Neutrophil (primary cell): ENCODE data around the gene SLCO2B1.
"Not testable (repeated sequence)": the region's sequence is repeated elsewhere in the genome, so short reads cannot be mapped to it uniquely, and the experiment has no call there.

Source experiments
- H3K27ac ChIP-seq: fragments of 200-600 bp; sonication (generic); 2 replicates; pipeline ENCODE4 v1.5.1; 2016; ENCODE audit warnings: mild to moderate bottlenecking, moderate library complexity
- H3K27me3 ChIP-seq: fragments of 200-600 bp; sonication (generic); 2 replicates; pipeline ENCODE4 v1.6.0; 2016; ENCODE audit warnings: mild to moderate bottlenecking
- H3K36me3 ChIP-seq: fragments of 200-600 bp; sonication (generic); 2 replicates; pipeline ENCODE4 v1.5.1; 2017
- H3K4me1 ChIP-seq, 2 experiments: fragments of 200-600 bp in 1 of 2; sonication (generic) in 1 of 2; 1 replicate in 1 of 2; 2 replicates in 1 of 2; pipeline versions ENCODE4 v1.5.1 to v1.6.1; 2013 to 2016; ENCODE audit warnings: low read depth in 1 of 2, low read length in 1 of 2, mild to moderate bottlenecking in 1 of 2, moderate library complexity in 1 of 2; ENCODE audit not compliant: control insufficient read depth in 1 of 2, insufficient read depth in 1 of 2
- H3K4me3 ChIP-seq, 2 experiments: fragments of 200-600 bp in 1 of 2; sonication (generic) in 1 of 2; 1 replicate in 1 of 2; 2 replicates in 1 of 2; pipeline ENCODE4 v1.5.1; 2013 to 2016; ENCODE audit warnings: low read depth in 1 of 2, low read length in 1 of 2, mild to moderate bottlenecking in 1 of 2, moderate library complexity in 1 of 2
- H3K9me3 ChIP-seq: fragments of 200-600 bp; sonication (generic); 2 replicates; pipeline ENCODE4 v1.5.1; 2016
- CTCF ChIP-seq: fragments of 200-600 bp; sonication (generic); IDR thresholded peaks from 2 replicates; pipeline ENCODE4 v1.5.1; 2016; ENCODE audit warnings: antibody characterized with exemption

SLCO2B1 gene

DNA sequence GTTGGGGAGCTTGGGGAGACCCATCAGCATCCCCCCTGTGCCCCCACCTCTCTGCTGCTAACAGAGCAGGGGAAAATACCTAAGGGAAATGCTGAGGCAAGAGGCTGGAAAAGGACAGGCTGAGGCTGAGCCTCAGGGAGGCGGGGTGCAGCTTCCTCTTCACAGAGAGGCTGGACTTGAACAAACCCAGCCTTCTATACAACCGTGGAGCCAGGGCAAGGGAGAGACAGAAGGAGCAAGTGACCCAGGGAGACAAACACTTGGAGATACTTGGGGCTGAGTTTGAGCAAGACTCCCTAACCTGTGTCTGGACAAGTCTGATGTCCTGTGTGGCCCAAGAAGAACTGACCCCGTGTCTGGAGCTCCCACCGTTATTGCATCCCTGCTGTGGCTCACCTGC, at the start of gene SLCO2B1:
TSS of gene SLCO2B1 (plus strand) at position 229 of the 400 bp plus-strand sequence. CDS start 275 bp downstream, outside the sequence.
- Histone ChIP-seq H3K9me3 (no peaks in the 10 kb centered on the region), H3K4me1 (no peaks in the 10 kb centered on the region), H3K4me3 (no peak within 1 kb of the TSS), H3K36me3 (no peaks in the 10 kb centered on the region), H3K27ac (no peak within 1 kb of the TSS), H3K27me3 (peaks cover 28% of the 10 kb centered on the region)
- TF ChIP-seq CTCF = no peak

- Histone ChIP-seq H3K27me3 (peaks cover 27% of the 10 kb centered on the region), H3K9me3 (no peaks in the 10 kb centered on the region), H3K36me3 (no peaks in the 10 kb centered on the region), H3K4me3 (no peak overlapping the region), H3K4me1 (no peaks in the 10 kb centered on the region), H3K27ac (no peak overlapping the region)
- no peak for TF ChIP-seq CTCF
Observed at GRCh38 chr11:75101424-75102128, 49.3 kb upstream of the SLCO2B1 start.

GRCh38 chr11:75103380-75104026, 47.4 kb upstream of the SLCO2B1 start:
- Histone ChIP-seq H3K36me3 (no peaks in the 10 kb centered on the region), H3K4me1 (no peaks in the 10 kb centered on the region), H3K9me3 (no peaks in the 10 kb centered on the region), H3K4me3 (no peak overlapping the region), H3K27ac (no peak overlapping the region), H3K27me3 (peaks cover 25% of the 10 kb centered on the region)
- TF ChIP-seq CTCF = no peak

DNA sequence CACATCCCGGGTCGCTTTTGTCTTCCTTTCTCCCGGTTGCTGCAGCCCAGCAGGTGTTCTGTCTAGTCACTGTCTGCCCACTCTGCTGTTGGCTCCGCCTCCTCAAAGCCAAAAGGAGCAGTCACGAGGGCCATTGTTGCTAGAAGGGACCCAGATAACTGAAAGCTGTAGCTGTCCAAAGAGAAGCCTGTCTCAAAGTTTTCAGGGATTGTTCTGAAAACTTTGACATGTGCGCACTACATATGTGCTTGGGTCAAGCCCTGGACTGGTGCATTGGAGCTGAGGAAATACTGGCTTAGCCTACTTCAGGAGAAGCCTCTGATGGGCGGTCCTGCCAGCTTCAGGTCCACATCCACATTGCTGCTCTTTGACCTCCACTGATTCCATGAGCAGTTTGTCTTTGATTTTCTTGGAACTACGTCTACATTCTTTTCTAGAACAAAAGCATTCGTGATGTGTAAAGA, 45.4 kb upstream of the SLCO2B1 start:
- Histone ChIP-seq H3K36me3 (no peaks in the 10 kb centered on the region), H3K27ac (no peak overlapping the region), H3K9me3 (no peaks in the 10 kb centered on the region), H3K27me3 (peaks cover 16% of the 10 kb centered on the region), H3K4me3 (no peak overlapping the region), H3K4me1 (no peaks in the 10 kb centered on the region)
- no peak for TF ChIP-seq CTCF

GRCh38 chr11:75105967-75106681, 44.8 kb upstream of the SLCO2B1 start:
- H3K36me3 ChIP-seq, H3K9me3 ChIP-seq, H3K4me3 ChIP-seq, H3K27me3 ChIP-seq, H3K27ac ChIP-seq, H3K4me1 ChIP-seq: not testable (repeated sequence)

DNA sequence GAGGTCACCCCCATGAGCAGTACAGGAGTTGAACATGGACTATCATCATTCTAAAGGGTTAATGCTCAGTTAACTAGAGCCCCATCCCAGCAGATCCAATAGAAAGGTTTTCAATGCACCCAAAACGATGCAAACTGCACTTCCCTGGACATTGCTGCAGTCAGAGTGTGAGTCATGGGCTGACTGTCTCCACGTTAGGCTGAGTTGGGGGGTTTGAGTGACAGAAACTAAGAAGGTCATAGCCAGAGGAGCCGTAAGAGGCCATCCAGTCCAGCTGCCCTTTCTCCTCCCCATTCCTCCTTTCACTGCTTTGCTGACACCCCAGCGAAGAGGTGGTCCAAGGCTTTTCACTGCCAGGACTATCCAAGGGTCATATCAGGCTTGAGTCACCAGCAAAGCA, 43.7 kb upstream of the SLCO2B1 start:
- Histone ChIP-seq H3K36me3 (no peaks in the 10 kb centered on the region), H3K4me3 (no peak overlapping the region)

More for the DNA sequence above, 43.7 kb upstream of the SLCO2B1 start:
- no peaks in the 10 kb centered on the region for H3K9me3 ChIP-seq
- H3K4me1 ChIP-seq = no peaks in the 10 kb centered on the region
- no peak overlapping the region for H3K27ac ChIP-seq
- H3K27me3 ChIP-seq = no peaks in the 10 kb centered on the region
- no peak for TF ChIP-seq CTCF
